ENCODE measurements around the gene CA12.

DNA sequence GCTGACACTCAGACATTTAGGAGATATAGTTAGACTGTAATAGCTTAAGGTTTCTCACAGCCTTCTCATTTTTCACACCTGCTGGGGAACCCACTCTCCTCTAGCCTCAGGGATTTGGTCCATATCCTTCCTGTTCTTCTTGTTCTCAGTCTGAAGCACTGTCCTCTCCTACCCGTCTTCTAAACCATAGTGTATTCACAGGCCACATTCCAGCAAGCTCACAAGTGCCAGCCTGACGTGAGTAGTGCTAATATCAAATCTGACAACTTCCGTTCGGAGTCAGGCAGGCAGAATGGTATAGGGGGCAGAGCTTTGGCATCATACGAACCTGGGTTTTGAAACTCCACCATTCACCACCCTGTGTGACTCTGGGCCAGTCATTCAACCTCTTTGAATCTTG, 6.9 kb upstream of the CA12 start:
- TF ChIP-seq CTCF (IDR thresholded peaks at IDR 0.05) (no peak), POLR2A (IDR thresholded peaks at IDR 0.05) (no peak)
